Neuronal stem cell (in vitro differentiated cells): ENCODE measurements around the gene CYTH1.

Source experiments
- DNase-seq: peaks from one replicate; pipeline ENCODE4 v3.0.0-alpha.2; 2013; ENCODE audit warnings: low spot score
- H2AFZ ChIP-seq: one replicate; pipeline ENCODE4 v1.6.1; 2013; ENCODE audit warnings: mild to moderate bottlenecking, low read length, inconsistent platforms
- H2AK5ac ChIP-seq: 2 replicates; pipeline ENCODE4 v1.6.1; 2013; ENCODE audit warnings: low read depth, mild to moderate bottlenecking, inconsistent platforms, low read length, moderate library complexity, mixed read lengths
- H2BK120ac ChIP-seq: 2 replicates; pipeline ENCODE4 v1.6.1; 2013; ENCODE audit warnings: low read depth, mild to moderate bottlenecking, inconsistent platforms, low read length, moderate library complexity, mixed read lengths
- H2BK12ac ChIP-seq: one replicate; pipeline ENCODE4 v1.6.1; 2013; ENCODE audit warnings: low read length, inconsistent platforms
- H2BK15ac ChIP-seq: 2 replicates; pipeline ENCODE4 v1.6.1; 2013; ENCODE audit warnings: mild to moderate bottlenecking, low read length, inconsistent platforms, mixed read lengths
- H2BK5ac ChIP-seq: one replicate; pipeline ENCODE4 v1.6.1; 2013; ENCODE audit warnings: inconsistent platforms, mild to moderate bottlenecking, low read length, moderate library complexity
- H3K14ac ChIP-seq: one replicate; pipeline ENCODE4 v1.6.1; 2013; ENCODE audit warnings: low read length, inconsistent platforms
- H3K18ac ChIP-seq: 2 replicates; pipeline ENCODE4 v1.6.1; 2013; ENCODE audit warnings: low read length, inconsistent platforms
- H3K23ac ChIP-seq: 2 replicates; pipeline ENCODE4 v1.6.1; 2013; ENCODE audit warnings: low read depth, mild to moderate bottlenecking, mixed read lengths, low read length, inconsistent platforms; ENCODE audit not compliant: poor library complexity
- H3K27ac ChIP-seq: replicated peaks from 3 replicates; pipeline ENCODE4 v1.5.1; 2013; ENCODE audit warnings: low read length, inconsistent platforms
- H3K27me3 ChIP-seq, 3 experiments: 2 replicates each; pipeline ENCODE4 v1.6.1; 2013; ENCODE audit warnings: low read length in 3 of 3, mild to moderate bottlenecking in 2 of 3, inconsistent platforms in 1 of 3, low read depth in 1 of 3, mixed read lengths in 1 of 3, moderate library complexity in 1 of 3; ENCODE audit not compliant: control insufficient read depth in 3 of 3, insufficient read depth in 3 of 3
- H3K36me3 ChIP-seq, 2 donors: replicated peaks in 1 of 2; 2 replicates each; pipeline ENCODE4 v1.6.1; 2013; ENCODE audit warnings: low read length in 2 of 2; ENCODE audit not compliant: control insufficient read depth in 2 of 2, insufficient read depth in 2 of 2
- H3K4ac ChIP-seq: 2 replicates; pipeline ENCODE4 v1.6.1; 2013; ENCODE audit warnings: inconsistent platforms, mild to moderate bottlenecking, low read length, moderate library complexity
- H3K4me1 ChIP-seq, 2 donors: 1 replicate in 1 of 2; 2 replicates in 1 of 2; pipeline ENCODE4 v1.6.1; 2013; ENCODE audit warnings: low read length in 2 of 2, low read depth in 1 of 2; ENCODE audit not compliant: control insufficient read depth in 2 of 2, insufficient read depth in 1 of 2
- H3K4me2 ChIP-seq: one replicate; pipeline ENCODE4 v1.6.1; 2013; ENCODE audit warnings: mild to moderate bottlenecking, low read length, inconsistent platforms; ENCODE audit not compliant: insufficient read depth, poor library complexity, severe bottlenecking
- H3K4me3 ChIP-seq, 2 donors: 2 replicates each; pipeline ENCODE4 v1.5.1; 2013; ENCODE audit warnings: low read length in 2 of 2, mild to moderate bottlenecking in 2 of 2, inconsistent platforms in 1 of 2, moderate library complexity in 1 of 2
- H3K79me1 ChIP-seq: one replicate; pipeline ENCODE4 v1.6.1; 2013; ENCODE audit warnings: low read depth, mild to moderate bottlenecking, inconsistent platforms, low read length, moderate library complexity
- H3K9ac ChIP-seq: one replicate; pipeline ENCODE4 v1.6.1; 2013; ENCODE audit warnings: mild to moderate bottlenecking, low read depth, low read length, inconsistent platforms; ENCODE audit not compliant: poor library complexity
- H3K9me3 ChIP-seq, 2 donors: replicated peaks in 1 of 2; 2 replicates each; pipeline versions ENCODE3 to v1.6.1; 2013; ENCODE audit warnings: low read length in 2 of 2, mild to moderate bottlenecking in 2 of 2, inconsistent platforms in 1 of 2, low read depth in 1 of 2, mixed read lengths in 1 of 2, moderate library complexity in 1 of 2; ENCODE audit not compliant: control insufficient read depth in 2 of 2, insufficient read depth in 1 of 2
- H4K8ac ChIP-seq: one replicate; pipeline ENCODE4 v1.6.1; 2013; ENCODE audit warnings: low read depth, mild to moderate bottlenecking, inconsistent platforms, low read length, moderate library complexity
- H4K91ac ChIP-seq: one replicate; pipeline ENCODE4 v1.6.1; 2013; ENCODE audit warnings: low read length, low read depth, mild to moderate bottlenecking, inconsistent platforms; ENCODE audit not compliant: poor library complexity
- WGBS, 2 donors: extraction: QIAGEN DNeasy Blood & Tissue Kit; methylation state at CpG; one replicate each; pipeline ENCODE4 v1.1.7; 2013; ENCODE audit warnings: missing lambda C conversion rate in 2 of 2, mixed read lengths in 1 of 2; ENCODE audit not compliant: insufficient read length in 2 of 2, insufficient replicate concordance in 1 of 2; ENCODE audit errors: extremely low coverage in 2 of 2; 5-methylcytosine and 5-hydroxymethylcytosine counted together

The CYTH1 gene

DNA sequence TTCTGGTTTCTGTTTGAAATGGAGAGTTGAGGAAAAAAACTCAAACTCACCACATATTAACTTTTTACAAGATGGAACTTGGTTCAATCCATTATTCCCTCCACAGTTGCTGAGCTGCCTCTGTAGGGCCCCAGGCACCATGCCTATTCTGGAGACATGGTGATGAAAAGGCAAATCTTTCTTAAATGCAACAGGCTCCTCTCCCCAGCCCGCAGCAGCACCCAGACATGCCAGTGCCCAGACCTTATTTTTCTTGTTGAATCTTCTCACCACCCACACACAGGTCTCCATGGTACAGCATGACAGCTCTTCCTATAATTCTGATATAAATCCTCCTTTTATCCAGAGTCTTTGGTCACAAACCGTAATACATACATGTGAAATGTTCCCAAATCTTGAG lies 7.6 kb downstream of the CYTH1 start:
- H2BK5ac ChIP-seq = no peak overlapping the region
- no peak overlapping the region for H2AK5ac ChIP-seq
- no peak overlapping the region for H4K8ac ChIP-seq
- no peak overlapping the region for H2AFZ ChIP-seq
- H3K14ac ChIP-seq = no peak overlapping the region
- no peaks in the 10 kb centered on the region for H3K27me3 ChIP-seq
- H2BK12ac ChIP-seq = no peak overlapping the region
- no peaks in the 10 kb centered on the region for H3K36me3 ChIP-seq
- no peak for DNase-seq
- H3K4me2 ChIP-seq = no peak overlapping the region
- no CpG with 5 or more reads among the region's 2 CpGs for WGBS, 2 donors
- no peak overlapping the region for H3K18ac ChIP-seq
- H2BK15ac ChIP-seq = no peak overlapping the region
- no peak overlapping the region for H4K91ac ChIP-seq
- no peak overlapping the region for H3K4me3 ChIP-seq
- H3K9me3 ChIP-seq = no peaks in the 10 kb centered on the region
- H3K9ac ChIP-seq = no peak overlapping the region
- H3K4ac ChIP-seq = no peak overlapping the region
- no peak overlapping the region for H3K23ac ChIP-seq
- H3K27ac ChIP-seq = no peak overlapping the region
- no peak overlapping the region for H2BK120ac ChIP-seq
- no peaks in the 10 kb centered on the region for H3K79me1 ChIP-seq
- no peaks in the 10 kb centered on the region for H3K4me1 ChIP-seq

- H3K4ac ChIP-seq = no peak overlapping the region
- H2BK15ac ChIP-seq = no peak overlapping the region
- H2AK5ac ChIP-seq = no peak overlapping the region
- WGBS, 2 donors = no CpG with 5 or more reads among the region's 6 CpGs
- no peak overlapping the region for H3K4me2 ChIP-seq
- no peak overlapping the region for H2AFZ ChIP-seq
- H3K79me1 ChIP-seq = no peaks in the 10 kb centered on the region
- DNase-seq = no peak
- H3K36me3 ChIP-seq = no peaks in the 10 kb centered on the region
- H2BK120ac ChIP-seq = no peak overlapping the region
- H4K8ac ChIP-seq = no peak overlapping the region
- H3K4me3 ChIP-seq = no peak overlapping the region
- H3K9me3 ChIP-seq = no peaks in the 10 kb centered on the region
- H2BK5ac ChIP-seq = no peak overlapping the region
- no peak overlapping the region for H3K14ac ChIP-seq
- peaks cover 3 to 8% of the 10 kb centered on the region in 2 donors for H3K4me1 ChIP-seq
- H4K91ac ChIP-seq = no peak overlapping the region
- no peaks in the 10 kb centered on the region for H3K27me3 ChIP-seq
- H3K27ac ChIP-seq = no peak overlapping the region
- no peak overlapping the region for H3K23ac ChIP-seq
- no peak overlapping the region for H2BK12ac ChIP-seq
- H3K18ac ChIP-seq = no peak overlapping the region
- no peak overlapping the region for H3K9ac ChIP-seq
These were observed 10.2 kb downstream of the CYTH1 start for GRCh38 chr17:78771758-78772382.

DNA sequence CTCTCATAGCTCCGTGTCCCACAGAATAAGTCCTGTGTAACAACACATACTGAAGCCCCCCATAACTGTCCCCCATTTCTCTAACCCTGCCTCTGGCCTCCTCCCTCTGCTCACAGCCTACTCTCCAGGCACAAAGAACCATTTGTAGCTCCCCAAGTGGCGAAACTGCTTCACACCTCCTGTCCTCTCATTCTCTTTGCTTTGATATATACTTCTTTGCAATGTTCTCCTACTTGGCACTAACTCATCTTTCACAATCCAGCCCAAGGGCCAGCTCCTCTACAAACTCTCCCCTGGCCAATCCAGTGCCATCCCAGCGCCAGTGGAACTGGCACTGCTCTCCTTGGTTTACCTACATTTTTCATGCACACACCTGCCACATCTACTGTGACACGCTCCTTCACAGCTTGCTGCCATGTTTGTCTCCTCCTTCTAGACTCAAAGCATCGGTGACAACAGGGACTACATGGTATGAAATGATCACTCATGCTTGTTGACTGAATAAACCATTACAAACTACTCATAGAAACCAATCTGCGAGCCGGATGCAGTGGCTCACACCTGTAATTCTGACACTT lies 12.8 kb downstream of the CYTH1 start:
- no peak overlapping the region for H3K27ac ChIP-seq
- no peaks in the 10 kb centered on the region for H3K9me3 ChIP-seq
- no peaks in the 10 kb centered on the region for H3K36me3 ChIP-seq
- no peak overlapping the region for H2AK5ac ChIP-seq
- no peak overlapping the region for H3K4me3 ChIP-seq
- no peak overlapping the region for H2AFZ ChIP-seq
- H3K79me1 ChIP-seq = no peaks in the 10 kb centered on the region
- H3K4me1 ChIP-seq = peaks cover 6 to 8% of the 10 kb centered on the region in 2 donors
- H4K8ac ChIP-seq = no peak overlapping the region
- no CpG with 5 or more reads among the region's 7 CpGs for WGBS, 2 donors
- no peak overlapping the region for H3K23ac ChIP-seq
- no peak overlapping the region for H2BK120ac ChIP-seq
- H2BK12ac ChIP-seq = no peak overlapping the region
- no peak overlapping the region for H3K18ac ChIP-seq
- no peak overlapping the region for H2BK15ac ChIP-seq
- H4K91ac ChIP-seq = no peak overlapping the region
- H3K4me2 ChIP-seq = no peak overlapping the region
- no peak for DNase-seq
- no peaks in the 10 kb centered on the region for H3K27me3 ChIP-seq
- no peak overlapping the region for H3K4ac ChIP-seq
- no peak overlapping the region for H2BK5ac ChIP-seq
- no peak overlapping the region for H3K9ac ChIP-seq
- no peak overlapping the region for H3K14ac ChIP-seq

GRCh38 chr17:78767806-78768205 lies 14.3 kb downstream of the CYTH1 start:
- Histone ChIP-seq H2BK5ac (no peak overlapping the region), H2BK15ac (no peak overlapping the region), H3K27ac (no peak overlapping the region), H4K91ac (no peak overlapping the region), H3K23ac (no peak overlapping the region), H3K9me3 (no peaks in the 10 kb centered on the region), H3K18ac (no peak overlapping the region), H2BK120ac (no peak overlapping the region), H3K36me3 (no peaks in the 10 kb centered on the region), H3K14ac (no peak overlapping the region), H3K9ac (no peak overlapping the region), H3K79me1 (no peaks in the 10 kb centered on the region), H2AK5ac (no peak overlapping the region), H3K4ac (no peak overlapping the region), H3K4me2 (no peak overlapping the region), H2BK12ac (no peak overlapping the region), H3K27me3 (no peaks in the 10 kb centered on the region), H2AFZ (no peak overlapping the region), H4K8ac (no peak overlapping the region), H3K4me3 (no peak overlapping the region), H3K4me1 (peaks cover 6 to 8% of the 10 kb centered on the region in 2 donors)
- no peak for DNase-seq
- no CpG with 5 or more reads among the region's 4 CpGs for WGBS, 2 donors
